HL-60 (cell line): ENCODE measurements around the gene GFOD2.

ENCODE experiments used
- DNase-seq, 2 experiments: peaks; one replicate each; pipeline ENCODE4 v3.0.0-alpha.2; 2010 to 2020; ENCODE audit warnings: low read depth in 1 of 2, low spot score in 1 of 2
- H3K27ac ChIP-seq: fragments of 250-450 bp; sonication (Bioruptor Pico); replicated peaks from 2 replicates; pipeline ENCODE4 v1.5.1; 2020; ENCODE audit warnings: mild to moderate bottlenecking, moderate library complexity
- H3K27me3 ChIP-seq: fragments of 250-450 bp; sonication (Bioruptor Pico); 2 replicates; pipeline ENCODE4 v1.5.1; 2021; ENCODE audit warnings: mild to moderate bottlenecking, moderate library complexity; ENCODE audit not compliant: insufficient read depth, poor library complexity, severe bottlenecking
- H3K4me3 ChIP-seq: replicated peaks from 2 replicates; pipeline ENCODE4 v1.5.1; 2011; ENCODE audit warnings: mild to moderate bottlenecking, control low read depth, low read length; ENCODE audit not compliant: insufficient read depth
- CTCF ChIP-seq: IDR thresholded peaks from one replicate; pipeline ENCODE4 v1.5.1; 2011; ENCODE audit warnings: low read length, control low read depth, inconsistent platforms; ENCODE audit not compliant: insufficient read depth
- GABPA ChIP-seq: IDR thresholded peaks from 2 replicates; pipeline ENCODE4 v1.6.1; 2012; ENCODE audit warnings: low read depth
- POLR2AphosphoS5 ChIP-seq: IDR thresholded peaks from 2 replicates; pipeline ENCODE4 v1.6.1; 2012; ENCODE audit warnings: low read depth
- REST ChIP-seq: IDR thresholded peaks from 2 replicates; pipeline ENCODE4 v1.6.1; 2012; ENCODE audit warnings: low read depth; ENCODE audit not compliant: insufficient replicate concordance
- SPI1 ChIP-seq: IDR thresholded peaks from 2 replicates; pipeline ENCODE4 v1.6.1; 2012; ENCODE audit warnings: low read depth, mild to moderate bottlenecking, borderline replicate concordance

The GFOD2 gene

GRCh38 chr16:67637625-67638024 lies 81.5 kb downstream of the GFOD2 start:
- no peak for DNase-seq
- no peak overlapping the region for H3K4me3 ChIP-seq
- H3K27ac ChIP-seq: no peak overlapping the region
- TF ChIP-seq SPI1 (no peak), CTCF (no peak), POLR2AphosphoS5 (no peak), GABPA (no peak), REST (no peak)
- H3K27me3 ChIP-seq: no peaks in the 10 kb centered on the region

DNA sequence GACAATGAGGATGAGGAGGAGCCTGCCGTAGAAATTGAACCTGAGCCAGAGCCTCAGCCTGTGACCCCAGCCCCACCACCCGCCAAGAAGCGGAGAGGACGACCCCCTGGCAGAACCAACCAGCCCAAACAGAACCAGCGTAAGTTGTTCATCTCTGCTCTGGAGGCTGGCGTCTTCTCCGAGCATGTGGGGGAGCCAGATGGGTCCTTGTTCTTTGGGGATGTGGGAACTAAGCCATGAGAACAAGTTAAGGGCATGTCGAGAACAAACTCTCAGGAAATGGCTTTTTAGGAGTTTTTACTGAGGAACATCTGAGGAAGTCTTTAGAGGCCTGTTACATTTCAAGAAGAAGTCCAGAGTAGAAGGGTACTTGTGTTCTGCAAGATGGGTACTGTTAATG lies 82.4 kb downstream of the GFOD2 start:
- H3K27ac ChIP-seq: no peak overlapping the region
- H3K27me3 ChIP-seq: no peaks in the 10 kb centered on the region
- TF ChIP-seq REST (no peak), CTCF (no peak), SPI1 (no peak), GABPA (no peak), POLR2AphosphoS5 (no peak)
- no peak overlapping the region for H3K4me3 ChIP-seq
- DNase-seq: no peak

DNA sequence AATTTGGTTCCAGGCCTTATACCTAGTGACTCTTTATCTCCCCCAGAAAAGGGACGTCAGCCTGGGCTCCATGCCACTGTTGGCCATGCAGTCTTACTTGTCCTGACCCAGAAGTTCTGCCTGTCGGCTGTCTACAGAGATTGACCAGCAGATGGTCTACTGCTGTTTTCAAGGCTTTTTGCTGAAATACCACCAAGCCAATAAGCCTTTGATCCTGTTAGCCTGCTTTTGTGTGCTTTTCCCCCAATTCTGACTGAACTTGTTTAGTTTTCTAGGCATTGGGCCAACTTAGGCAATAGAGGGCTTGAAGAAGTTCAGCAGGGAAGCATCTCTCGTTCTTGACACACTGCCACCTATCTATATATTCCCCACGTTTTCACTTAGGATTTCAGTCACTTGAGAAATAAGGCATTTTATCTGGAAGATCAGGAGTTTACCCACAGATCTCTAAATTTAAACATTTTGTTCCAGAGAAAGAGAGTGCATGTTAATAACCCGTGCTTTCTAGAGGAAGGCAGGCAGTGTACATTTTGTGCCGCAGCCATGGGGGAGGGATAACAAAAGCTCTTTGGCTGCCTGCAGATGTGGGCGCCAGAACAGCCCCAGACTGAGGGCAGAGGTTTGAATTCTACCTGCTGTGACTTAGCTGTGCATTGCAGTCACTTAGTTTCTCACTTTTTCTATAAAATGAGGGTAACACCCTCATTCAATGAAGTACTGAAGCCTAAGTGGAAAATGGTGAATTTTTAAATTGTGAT lies 86.5 kb downstream of the GFOD2 start:
- Histone ChIP-seq H3K27ac (no peak overlapping the region), H3K27me3 (no peaks in the 10 kb centered on the region), H3K4me3 (no peak overlapping the region)
- no peak for DNase-seq
- TF ChIP-seq CTCF (no peak), REST (no peak), POLR2AphosphoS5 (no peak), GABPA (no peak), SPI1 (no peak)
